GM12878 (cell line): ENCODE measurements around the gene PRRC2B.
A peak's percentile ranks its signal among the peaks of the same experiment; 100 is the strongest.

Experiments
- IRF4 ChIP-seq: IDR thresholded peaks from 2 replicates; pipeline ENCODE4 v1.6.1; 2011; ENCODE audit warnings: low read depth, low read length
- KDM1A ChIP-seq: fragments of 200-600 bp; sonication (generic); IDR thresholded peaks from 2 replicates; pipeline ENCODE4 v1.6.1; 2016; ENCODE audit warnings: borderline replicate concordance
- NFYA ChIP-seq: IDR thresholded peaks from 2 replicates; pipeline ENCODE4 v1.6.1; 2011; ENCODE audit warnings: low read depth, mild to moderate bottlenecking, low read length, improper control_type of control experiment, borderline replicate concordance
- NFYB ChIP-seq: IDR thresholded peaks from 2 replicates; pipeline ENCODE4 v1.6.1; 2011; ENCODE audit warnings: low read depth, mild to moderate bottlenecking, low read length, improper control_type of control experiment, moderate library complexity; ENCODE audit not compliant: insufficient read depth
- POLR2A ChIP-seq: IDR thresholded peaks from 2 replicates; pipeline ENCODE4 v1.6.1; 2011; ENCODE audit warnings: low read depth, mild to moderate bottlenecking, low read length
- RAD21 ChIP-seq: IDR thresholded peaks from 2 replicates; pipeline ENCODE4 v1.6.1; 2011; ENCODE audit warnings: mild to moderate bottlenecking, low read depth, low read length, moderate library complexity; ENCODE audit not compliant: insufficient read depth
- SIN3A ChIP-seq: IDR thresholded peaks from 2 replicates; pipeline ENCODE4 v1.6.1; 2012; ENCODE audit warnings: low read depth, low read length, improper control_type of control experiment
- SRF ChIP-seq, 2 experiments: IDR thresholded peaks; 2 replicates each; pipeline ENCODE4 v1.6.1; 2011; ENCODE audit warnings: low read depth in 2 of 2, low read length in 2 of 2, mild to moderate bottlenecking in 1 of 2, moderate library complexity in 1 of 2
- TF ChIP-seq, protein P1 (sequence below), 3 experiments: IDR thresholded peaks in 2 of 3; conservative IDR thresholded peaks in 1 of 3; 2 replicates each; pipeline ENCODE4 v1.5.1; 2011; ENCODE audit warnings: low read depth in 3 of 3, low read length in 3 of 3, mild to moderate bottlenecking in 3 of 3, control low read depth in 2 of 3, moderate library complexity in 2 of 3, inconsistent platforms in 1 of 3, mixed read lengths in 1 of 3; ENCODE audit not compliant: control insufficient read depth in 2 of 3, insufficient read depth in 1 of 3; ENCODE audit errors: extremely low read depth in 1 of 3
- TF ChIP-seq, protein P2 (sequence below): fragments of 450-650 bp; IDR thresholded peaks from 2 replicates; pipeline ENCODE4 v1.6.1; 2016; ENCODE audit warnings: mild to moderate bottlenecking, moderate library complexity, borderline replicate concordance
- TF ChIP-seq, protein P3 (sequence below): IDR thresholded peaks from 2 replicates; pipeline ENCODE4 v1.6.1; 2012; ENCODE audit warnings: low read length, inconsistent platforms
- TF ChIP-seq, protein P4 (sequence below): IDR thresholded peaks from 2 replicates; pipeline ENCODE4 v1.6.1; 2011; ENCODE audit warnings: borderline replicate concordance, low read depth, mild to moderate bottlenecking, moderate library complexity, low read length; ENCODE audit not compliant: insufficient read depth, poor library complexity, severe bottlenecking

DNA sequence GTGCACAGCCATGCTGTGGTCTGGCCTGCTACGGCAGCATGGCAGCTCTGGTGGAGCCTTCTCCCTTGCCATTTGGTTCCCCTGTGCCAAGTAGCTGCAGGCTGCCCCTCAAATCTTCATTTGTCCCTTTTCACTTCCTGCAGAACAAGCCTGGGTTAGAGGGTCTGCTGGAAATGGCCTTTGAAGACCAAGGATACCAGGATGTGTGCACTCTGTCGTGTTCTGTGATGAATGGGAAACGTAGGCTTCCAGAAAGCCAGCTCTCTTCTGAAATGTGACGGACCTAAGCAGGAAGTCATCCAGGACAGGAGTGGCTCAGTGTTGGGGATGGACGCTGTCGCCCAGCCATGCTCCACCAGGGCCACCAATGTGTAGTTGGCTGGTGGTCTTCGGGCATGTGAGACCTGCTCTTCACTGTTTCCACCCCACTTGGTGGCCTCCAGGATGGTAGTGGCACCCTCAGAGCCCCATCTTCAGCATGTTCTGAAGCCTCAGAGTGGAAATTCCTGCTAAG lies 105.4 kb downstream of the PRRC2B start:
- TF ChIP-seq RAD21 (no peak), NFYB (no peak), SIN3A (no peak), NFYA (no peak), KDM1A (no peak), POLR2A (peak; percentile 66), IRF4 (no peak), SRF (IDR thresholded peaks at IDR 0.05; ENCODE audit: low read depth in 2 of 2, low read length in 2 of 2) (no peak)
- TF ChIP-seq, protein P1, sequence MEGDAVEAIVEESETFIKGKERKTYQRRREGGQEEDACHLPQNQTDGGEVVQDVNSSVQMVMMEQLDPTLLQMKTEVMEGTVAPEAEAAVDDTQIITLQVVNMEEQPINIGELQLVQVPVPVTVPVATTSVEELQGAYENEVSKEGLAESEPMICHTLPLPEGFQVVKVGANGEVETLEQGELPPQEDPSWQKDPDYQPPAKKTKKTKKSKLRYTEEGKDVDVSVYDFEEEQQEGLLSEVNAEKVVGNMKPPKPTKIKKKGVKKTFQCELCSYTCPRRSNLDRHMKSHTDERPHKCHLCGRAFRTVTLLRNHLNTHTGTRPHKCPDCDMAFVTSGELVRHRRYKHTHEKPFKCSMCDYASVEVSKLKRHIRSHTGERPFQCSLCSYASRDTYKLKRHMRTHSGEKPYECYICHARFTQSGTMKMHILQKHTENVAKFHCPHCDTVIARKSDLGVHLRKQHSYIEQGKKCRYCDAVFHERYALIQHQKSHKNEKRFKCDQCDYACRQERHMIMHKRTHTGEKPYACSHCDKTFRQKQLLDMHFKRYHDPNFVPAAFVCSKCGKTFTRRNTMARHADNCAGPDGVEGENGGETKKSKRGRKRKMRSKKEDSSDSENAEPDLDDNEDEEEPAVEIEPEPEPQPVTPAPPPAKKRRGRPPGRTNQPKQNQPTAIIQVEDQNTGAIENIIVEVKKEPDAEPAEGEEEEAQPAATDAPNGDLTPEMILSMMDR (IDR thresholded peaks at IDR 0.05 in 2 of 3, conservative IDR thresholded peaks at IDR 0.05 in 1 of 3; ENCODE audit: control insufficient read depth in 2 of 3, extremely low read depth in 1 of 3, insufficient read depth in 1 of 3, low read depth in 3 of 3, low read length in 3 of 3) = no peak
- TF ChIP-seq, protein P2, sequence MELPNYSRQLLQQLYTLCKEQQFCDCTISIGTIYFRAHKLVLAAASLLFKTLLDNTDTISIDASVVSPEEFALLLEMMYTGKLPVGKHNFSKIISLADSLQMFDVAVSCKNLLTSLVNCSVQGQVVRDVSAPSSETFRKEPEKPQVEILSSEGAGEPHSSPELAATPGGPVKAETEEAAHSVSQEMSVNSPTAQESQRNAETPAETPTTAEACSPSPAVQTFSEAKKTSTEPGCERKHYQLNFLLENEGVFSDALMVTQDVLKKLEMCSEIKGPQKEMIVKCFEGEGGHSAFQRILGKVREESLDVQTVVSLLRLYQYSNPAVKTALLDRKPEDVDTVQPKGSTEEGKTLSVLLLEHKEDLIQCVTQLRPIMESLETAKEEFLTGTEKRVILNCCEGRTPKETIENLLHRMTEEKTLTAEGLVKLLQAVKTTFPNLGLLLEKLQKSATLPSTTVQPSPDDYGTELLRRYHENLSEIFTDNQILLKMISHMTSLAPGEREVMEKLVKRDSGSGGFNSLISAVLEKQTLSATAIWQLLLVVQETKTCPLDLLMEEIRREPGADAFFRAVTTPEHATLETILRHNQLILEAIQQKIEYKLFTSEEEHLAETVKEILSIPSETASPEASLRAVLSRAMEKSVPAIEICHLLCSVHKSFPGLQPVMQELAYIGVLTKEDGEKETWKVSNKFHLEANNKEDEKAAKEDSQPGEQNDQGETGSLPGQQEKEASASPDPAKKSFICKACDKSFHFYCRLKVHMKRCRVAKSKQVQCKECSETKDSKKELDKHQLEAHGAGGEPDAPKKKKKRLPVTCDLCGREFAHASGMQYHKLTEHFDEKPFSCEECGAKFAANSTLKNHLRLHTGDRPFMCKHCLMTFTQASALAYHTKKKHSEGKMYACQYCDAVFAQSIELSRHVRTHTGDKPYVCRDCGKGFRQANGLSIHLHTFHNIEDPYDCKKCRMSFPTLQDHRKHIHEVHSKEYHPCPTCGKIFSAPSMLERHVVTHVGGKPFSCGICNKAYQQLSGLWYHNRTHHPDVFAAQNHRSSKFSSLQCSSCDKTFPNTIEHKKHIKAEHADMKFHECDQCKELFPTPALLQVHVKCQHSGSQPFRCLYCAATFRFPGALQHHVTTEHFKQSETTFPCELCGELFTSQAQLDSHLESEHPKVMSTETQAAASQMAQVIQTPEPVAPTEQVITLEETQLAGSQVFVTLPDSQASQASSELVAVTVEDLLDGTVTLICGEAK = no peak
- TF ChIP-seq, protein P3, sequence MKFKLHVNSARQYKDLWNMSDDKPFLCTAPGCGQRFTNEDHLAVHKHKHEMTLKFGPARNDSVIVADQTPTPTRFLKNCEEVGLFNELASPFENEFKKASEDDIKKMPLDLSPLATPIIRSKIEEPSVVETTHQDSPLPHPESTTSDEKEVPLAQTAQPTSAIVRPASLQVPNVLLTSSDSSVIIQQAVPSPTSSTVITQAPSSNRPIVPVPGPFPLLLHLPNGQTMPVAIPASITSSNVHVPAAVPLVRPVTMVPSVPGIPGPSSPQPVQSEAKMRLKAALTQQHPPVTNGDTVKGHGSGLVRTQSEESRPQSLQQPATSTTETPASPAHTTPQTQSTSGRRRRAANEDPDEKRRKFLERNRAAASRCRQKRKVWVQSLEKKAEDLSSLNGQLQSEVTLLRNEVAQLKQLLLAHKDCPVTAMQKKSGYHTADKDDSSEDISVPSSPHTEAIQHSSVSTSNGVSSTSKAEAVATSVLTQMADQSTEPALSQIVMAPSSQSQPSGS = no peak
- TF ChIP-seq, protein P4, sequence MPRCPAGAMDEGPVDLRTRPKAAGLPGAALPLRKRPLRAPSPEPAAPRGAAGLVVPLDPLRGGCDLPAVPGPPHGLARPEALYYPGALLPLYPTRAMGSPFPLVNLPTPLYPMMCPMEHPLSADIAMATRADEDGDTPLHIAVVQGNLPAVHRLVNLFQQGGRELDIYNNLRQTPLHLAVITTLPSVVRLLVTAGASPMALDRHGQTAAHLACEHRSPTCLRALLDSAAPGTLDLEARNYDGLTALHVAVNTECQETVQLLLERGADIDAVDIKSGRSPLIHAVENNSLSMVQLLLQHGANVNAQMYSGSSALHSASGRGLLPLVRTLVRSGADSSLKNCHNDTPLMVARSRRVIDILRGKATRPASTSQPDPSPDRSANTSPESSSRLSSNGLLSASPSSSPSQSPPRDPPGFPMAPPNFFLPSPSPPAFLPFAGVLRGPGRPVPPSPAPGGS = no peak
